NCI-H2081 treated with DMSO at 0.1 percent for 48 hours (cell line): ENCODE data around the gene IMPDH2.
A peak's percentile ranks its signal among the peaks of the same experiment; 100 is the strongest.
"Not testable (repeated sequence)": the region's sequence is repeated elsewhere in the genome, so short reads cannot be mapped to it uniquely, and the experiment has no call there.

Experiments
- DNase-seq: peaks from one replicate; lab custom pipeline; 2025; lab: John Stamatoyannopoulos, UW

IMPDH2 gene

GRCh38 chr3:49021213-49021812 lies 7.9 kb downstream of the IMPDH2 start:
- peak; percentile 78 for DNase-seq

DNA sequence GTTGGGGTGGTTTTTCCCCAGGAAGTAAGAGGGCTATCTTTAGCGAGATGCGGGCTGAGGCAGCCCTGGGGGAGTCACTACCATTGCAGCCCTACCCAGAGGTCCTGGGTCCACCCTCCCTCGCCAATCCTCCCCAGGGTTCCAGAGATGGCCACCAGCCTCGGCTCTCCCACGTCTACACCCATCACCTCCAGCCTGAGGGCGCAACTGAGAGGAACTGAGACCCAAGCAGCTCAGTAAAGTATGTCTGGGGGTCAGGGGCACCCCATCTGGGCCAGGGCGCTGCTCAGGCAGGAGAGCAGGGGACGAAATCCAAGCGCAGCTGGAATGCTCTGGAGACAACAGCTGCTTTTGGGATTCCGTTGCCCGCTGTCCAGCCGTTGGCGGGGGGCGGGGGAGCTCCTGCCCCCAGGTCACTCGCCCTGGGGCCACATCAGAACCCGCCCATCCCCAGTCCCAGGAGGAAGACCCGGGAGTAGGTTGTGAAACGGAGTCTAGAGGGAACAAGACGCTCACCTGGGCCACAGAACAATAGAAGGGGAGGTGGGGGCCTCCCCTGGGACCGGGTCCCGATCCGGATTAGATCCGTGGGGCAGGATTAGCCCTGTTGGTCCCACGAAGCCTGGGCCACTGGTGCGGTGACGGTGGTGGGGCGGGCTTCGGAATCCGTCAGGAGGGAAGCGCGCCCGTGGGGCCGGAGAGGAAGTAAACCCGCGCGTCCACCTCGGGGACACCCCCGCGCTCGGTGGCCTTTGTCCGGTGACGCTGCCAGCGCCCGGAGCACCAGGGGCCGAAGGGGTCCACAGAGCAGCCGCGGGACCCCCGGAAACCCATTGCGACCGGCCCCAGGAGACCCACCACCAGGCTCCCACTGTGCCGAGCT lies 8.6 kb downstream of the IMPDH2 start:
- no peak for DNase-seq

GRCh38 chr3:49019941-49020329 lies 9.3 kb downstream of the IMPDH2 start:
- DNase-seq = no peak

DNA sequence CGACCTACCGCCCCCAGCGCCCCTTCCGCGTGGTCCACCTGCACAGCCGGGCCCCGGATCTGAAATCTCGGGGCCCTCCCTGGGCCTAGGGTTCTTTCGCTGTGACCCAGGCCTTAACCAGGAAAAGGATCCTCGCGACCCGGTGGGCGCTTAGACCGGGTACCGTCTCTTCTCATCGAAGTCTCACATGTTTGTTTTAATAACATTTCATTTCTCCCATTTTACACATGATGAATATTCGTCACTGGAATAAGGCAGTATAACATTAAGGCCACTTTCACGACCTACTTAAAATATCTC lies 10.5 kb downstream of the IMPDH2 start:
- DNase-seq = no peak

DNA sequence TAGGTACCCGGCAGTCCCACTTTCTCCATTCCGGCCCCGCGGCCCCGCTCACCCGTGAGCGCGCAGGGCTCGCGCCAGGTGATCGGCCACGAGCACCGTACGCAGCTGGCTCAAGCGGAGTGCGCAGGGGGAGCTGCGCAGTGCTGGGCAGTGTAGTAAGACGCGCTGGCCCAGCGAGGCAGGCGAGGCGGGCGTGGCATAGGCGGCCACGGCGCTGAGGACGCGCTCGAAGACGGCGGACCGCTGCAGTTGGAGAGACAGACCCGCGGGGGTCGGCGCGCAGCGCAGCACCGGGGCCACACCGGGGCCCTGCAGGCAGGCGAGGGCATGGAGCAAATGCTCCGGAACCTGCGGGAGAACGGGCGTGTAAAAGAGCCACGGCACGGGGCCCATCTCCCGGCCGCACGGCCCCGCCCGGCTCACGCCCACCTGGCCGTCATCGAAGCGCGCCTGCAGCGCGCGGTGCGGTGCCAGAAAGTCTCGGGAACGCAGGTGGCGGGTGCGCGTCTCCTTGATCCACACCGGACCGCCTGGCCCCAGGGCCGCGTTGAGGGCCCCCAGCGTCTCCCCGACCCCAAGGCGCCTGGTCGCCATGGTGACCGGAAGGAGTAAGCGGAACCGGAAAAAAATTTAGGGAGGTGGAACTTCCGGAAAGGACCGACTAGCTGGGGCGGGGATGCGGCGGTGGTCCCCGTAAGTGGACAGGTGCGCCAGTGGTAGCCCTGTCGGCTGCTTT lies 11.1 kb downstream of the IMPDH2 start, which contains the start of gene DALRD3:
TSS of gene DALRD3 (minus strand) at position 610 of the 736 bp plus-strand sequence. CDS start at position 594, 16 bp downstream.
- no peak for DNase-seq

DNA sequence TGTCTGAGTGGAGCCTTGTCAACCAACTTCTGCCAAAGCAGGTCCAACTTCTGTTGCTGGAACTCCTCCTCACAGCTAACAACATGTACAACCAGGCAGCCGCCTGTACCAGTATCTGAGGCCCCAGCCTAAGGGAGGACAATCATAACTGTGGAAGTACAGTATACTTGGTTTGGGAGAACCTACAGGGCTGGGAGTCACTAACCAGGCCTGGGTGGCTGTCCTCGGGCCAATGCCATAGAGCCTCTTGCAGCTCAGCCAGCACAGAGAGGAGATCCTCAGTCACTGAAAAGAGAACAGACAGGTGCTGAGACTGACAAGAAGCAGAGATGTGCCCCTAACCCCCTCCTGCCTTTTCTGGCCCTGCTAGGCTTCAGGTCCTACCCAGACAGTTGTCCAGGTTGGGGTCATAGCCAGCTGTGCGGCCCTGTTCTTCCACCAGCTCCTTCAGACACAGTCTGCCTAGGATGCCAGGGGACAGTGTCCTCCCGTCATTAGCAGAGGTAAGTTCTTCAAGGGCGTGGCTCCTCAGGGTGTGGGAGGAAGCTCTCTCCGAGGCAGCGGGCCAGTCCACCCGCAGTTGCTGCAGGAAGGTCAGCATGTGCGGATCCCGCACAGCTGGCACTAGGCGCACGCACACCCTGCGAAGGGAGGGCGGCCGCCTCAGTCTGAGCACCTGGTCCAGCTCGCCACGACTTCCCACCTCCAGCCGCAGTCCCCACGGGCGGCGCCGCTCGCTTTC lies 11.8 kb downstream of the IMPDH2 start:
- DNase-seq = no peak

GRCh38 chr3:49016414-49017228 lies 12.6 kb downstream of the IMPDH2 start:
- DNase-seq = no peak

GRCh38 chr3:49015765-49016164 lies 13.4 kb downstream of the IMPDH2 start:
- DNase-seq = no peak

GRCh38 chr3:49015072-49015471 lies 14.1 kb downstream of the IMPDH2 start:
- no peak for DNase-seq

GRCh38 chr3:49013738-49014660 lies 15.2 kb downstream of the IMPDH2 start:
- no peak for DNase-seq

GRCh38 chr3:49013113-49013737 lies 16.0 kb downstream of the IMPDH2 start:
- no peak for DNase-seq

- DNase-seq = no peak
Measured at GRCh38 chr3:49012441-49013017, 16.7 kb downstream of the IMPDH2 start.

- DNase-seq = no peak
Measured at GRCh38 chr3:49009396-49009795, 19.8 kb downstream of the IMPDH2 start.

DNA sequence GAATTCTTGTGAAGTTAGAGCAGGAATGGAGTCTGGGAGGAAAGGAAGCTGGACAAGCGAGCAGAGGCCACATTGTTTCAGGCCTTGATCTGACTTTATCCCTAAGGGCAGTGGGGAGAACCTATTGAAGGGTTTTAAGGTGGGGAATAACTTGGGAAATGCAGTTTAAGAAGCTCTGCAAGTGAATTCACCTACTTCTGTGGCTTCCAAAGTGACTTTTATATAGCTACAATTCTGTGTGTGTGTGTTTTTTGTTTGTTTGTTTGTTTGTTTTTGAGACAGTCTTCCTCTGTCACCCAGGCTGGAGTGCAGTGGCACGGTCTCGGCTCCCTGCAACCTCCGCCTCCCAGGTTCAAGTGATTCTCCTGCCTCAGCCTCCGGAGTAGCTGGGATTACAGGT lies 20.6 kb downstream of the IMPDH2 start:
- not testable (repeated sequence) for DNase-seq

- DNase-seq = no peak
Measured at GRCh38 chr3:49007771-49008528, 21.2 kb downstream of the IMPDH2 start.

- peak; percentile 75 for DNase-seq
Measured at GRCh38 chr3:49007068-49007770, 22.0 kb downstream of the IMPDH2 start, which contains the start of gene WDR6. Gene WDR6 (plus strand): TSS chr3:49007391. CDS start chr3:49007432, 41 bp downstream.

DNA sequence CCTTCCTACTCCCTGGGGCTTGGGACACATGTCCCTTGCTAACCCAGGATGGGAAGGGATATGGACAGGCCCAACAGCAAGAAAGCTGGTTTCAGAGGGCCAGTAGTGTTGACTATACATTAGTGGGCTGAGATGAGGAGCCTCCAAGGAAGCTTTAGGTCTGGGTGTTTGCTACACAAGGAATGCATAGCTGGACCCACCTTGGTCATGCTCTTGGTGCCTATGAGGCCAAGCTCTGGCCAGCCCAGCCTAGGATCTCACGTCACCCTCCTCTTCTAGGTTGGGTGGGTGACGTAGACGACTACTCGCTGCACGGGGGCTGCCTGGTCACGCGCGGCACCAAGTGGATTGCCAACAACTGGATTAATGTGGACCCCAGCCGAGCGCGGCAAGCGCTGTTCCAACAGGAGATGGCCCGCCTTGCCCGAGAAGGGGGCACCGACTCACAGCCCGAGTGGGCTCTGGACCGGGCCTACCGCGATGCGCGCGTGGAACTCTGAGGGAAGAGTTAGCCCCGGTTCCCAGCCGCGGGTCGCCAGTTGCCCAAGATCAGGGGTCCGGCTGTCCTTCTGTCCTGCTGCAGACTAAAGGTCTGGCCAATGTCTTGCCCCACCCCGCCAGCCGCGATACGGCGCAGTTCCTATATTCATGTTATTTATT lies 22.7 kb downstream of the IMPDH2 start:
- no peak for DNase-seq
